HG03378 (cell line): ENCODE data around the gene SYT1.

Experiments used
- ATAC-seq: cut with Tn5 transposase; IDR thresholded peaks from one replicate; pipeline ENCODE4 v1.9.1; 2021; ENCODE audit warnings: mild to moderate bottlenecking, moderate library complexity; ENCODE audit not compliant: unreplicated experiment

The SYT1 gene

DNA sequence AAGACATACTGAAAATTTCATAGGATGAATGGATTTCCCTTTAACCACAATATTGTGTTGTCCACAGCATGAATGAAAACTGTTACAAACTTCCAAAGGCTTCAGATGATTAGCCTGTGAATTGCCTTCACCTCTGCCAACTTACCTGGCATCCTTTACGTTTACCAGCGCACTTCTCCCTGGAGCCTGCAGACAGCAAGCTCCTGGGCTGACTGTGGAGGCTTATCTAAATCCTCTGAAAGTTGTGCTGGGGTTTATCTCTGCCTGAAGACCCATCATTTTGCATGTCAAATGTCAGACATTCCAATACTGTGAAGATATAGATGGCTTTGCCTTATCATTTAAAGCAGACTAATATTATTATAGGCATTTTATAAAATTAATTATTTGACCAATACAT, 403.0 kb downstream of the SYT1 start:
- no peak for ATAC-seq

DNA sequence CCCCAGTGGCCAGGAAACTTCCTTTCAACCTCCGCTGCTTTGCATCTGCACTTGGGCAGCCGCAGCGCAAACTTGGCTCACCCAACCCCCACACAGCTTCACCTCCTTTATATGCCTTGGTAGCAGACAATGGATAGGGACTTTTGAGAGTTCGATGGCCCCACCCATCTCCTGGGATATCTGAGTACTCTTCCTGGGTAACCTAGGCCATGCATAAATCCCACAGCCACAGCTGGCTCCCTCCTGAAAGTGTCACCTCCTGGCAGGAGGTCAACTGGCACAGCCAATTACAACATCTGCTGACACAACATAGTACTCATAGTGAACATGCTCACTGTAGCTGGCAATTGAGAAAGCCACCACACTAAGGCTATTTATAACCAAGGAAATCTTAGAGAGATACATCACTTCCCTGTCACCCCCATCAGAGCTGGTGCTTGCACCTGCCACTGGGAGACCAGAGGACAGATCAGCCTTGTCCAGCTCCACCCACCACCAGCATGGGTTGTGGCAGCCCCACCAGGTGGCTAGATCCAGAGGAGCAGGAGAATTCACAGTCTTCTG, 410.0 kb downstream of the SYT1 start:
- ATAC-seq, result no peak

DNA sequence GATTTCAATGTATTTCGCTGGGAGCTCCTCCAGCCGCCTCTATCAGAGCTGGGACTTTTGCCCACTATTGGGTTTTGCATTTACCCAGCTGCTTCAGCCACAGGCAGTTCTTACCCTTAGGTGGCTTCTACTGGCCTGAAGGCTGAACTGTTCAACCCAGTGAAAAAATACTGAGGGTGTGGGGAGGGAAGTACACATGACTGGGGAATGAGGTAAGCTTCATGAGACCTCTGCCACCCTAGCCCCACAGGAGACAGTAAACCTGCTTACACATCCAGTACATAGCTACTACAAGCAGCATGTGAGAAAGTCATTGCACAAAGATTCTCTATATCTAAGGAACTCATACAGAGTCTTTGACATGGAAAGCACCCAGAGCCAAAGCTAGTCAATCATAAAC, 411.1 kb downstream of the SYT1 start:
- ATAC-seq, result no peak

DNA sequence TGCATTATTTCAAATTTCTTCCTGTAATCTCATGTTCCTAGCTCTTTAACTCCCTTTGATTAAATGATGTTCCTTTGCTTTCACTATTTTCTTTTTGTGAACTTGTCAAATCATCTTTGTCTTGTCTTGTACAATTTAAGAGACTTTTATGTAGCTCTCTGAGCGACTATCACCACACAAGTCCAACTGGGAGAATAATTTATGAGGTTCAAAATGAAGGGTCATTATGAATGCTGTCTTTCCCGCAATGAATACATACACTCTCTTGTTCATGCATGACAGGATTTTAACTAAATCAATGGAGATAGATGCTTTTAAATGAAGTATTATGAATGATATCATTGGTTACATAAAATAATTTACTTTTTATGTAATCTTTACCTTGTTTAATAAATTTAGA, 418.8 kb downstream of the SYT1 start:
- ATAC-seq, result no peak

DNA sequence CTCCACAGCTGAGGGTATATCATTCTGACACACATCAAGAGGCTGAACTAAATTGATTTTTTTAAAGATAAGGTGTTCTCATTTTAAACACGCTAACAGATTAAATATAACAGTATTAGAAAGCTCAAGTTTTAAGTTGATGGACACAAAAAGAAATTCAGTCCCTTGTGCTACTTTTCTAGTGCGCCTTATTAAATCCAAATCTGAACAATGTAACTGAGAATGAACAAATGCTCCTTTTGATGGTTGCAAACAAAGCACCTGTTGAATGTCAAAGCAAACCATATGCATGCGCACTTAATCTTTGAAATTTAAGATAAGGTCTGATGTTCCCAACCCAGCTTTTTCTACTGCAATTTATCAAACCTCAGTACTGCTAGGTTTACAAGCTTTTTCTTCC, 424.3 kb downstream of the SYT1 start:
- ATAC-seq, result no peak

DNA sequence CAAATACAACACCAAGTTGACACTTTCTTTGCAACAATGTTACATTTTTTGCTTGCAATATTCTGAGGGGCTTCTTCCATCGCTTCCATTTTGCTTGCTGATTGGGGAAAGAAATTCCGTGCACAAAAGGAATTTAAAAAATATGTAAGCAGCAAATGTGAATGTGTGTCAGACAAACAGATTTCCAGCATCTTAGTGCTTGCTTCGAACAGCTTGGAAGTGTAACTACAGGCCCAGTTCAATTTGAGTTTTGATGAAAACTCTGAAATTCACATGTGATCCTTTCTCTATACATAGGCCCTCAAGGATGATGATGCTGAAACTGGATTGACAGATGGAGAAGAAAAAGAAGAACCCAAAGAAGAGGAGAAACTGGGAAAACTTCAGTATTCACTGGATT, 427.1 kb downstream of the SYT1 start:
- no peak for ATAC-seq

DNA sequence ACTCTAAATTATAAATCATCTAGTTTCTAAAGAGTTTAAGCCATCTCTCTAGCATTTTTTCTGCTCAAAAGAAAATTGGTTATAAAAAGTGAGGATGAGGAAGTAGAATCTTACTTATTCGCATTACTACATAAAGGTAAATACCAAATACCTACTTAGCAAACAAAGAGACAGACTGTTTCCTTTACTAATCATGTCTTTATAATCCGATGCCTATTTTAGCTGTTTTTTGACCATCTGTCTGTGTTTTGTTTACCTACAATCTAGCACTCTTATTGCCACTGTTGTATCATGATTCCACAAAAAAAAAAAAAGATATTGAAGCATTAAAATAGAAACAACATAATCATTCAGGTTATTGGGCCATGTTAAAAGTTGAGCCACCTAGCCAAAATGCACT, 430.0 kb downstream of the SYT1 start:
- no peak for ATAC-seq

DNA sequence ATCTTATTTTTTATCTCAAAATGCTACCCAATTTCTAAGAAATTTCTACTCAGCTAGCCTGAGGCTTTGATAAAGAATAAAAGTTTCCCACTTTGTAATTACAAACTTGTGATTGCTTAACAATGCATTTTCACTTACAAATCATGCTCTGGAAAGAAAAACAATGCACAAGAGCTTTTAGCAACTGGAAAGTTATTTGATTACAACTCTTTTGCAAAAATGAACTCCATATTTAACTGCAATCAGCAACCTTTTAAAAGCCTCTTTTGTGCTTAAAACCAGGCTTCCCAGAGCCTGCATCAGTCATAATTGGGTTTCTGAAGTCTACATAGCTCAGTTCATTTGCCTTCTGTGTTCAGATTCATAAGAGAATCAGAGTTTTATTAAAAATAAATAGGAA, 431.0 kb downstream of the SYT1 start:
- ATAC-seq, result no peak

DNA sequence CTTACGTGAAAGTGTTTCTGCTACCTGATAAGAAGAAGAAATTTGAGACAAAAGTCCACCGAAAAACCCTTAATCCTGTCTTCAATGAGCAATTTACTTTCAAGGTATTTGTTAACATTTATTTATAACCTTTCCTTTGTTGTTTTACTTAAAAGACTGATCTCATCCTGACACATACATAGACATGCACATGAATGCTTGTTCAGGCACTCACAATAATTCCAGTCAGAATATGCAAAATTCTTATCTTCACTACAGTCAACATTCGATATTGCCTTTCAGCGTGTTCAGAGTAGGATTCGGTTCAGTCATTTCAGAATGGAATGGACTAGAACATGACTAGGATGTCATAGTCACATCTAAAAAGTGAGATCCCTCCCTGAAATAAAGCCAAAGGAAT, 431.6 kb downstream of the SYT1 start:
- no peak for ATAC-seq

DNA sequence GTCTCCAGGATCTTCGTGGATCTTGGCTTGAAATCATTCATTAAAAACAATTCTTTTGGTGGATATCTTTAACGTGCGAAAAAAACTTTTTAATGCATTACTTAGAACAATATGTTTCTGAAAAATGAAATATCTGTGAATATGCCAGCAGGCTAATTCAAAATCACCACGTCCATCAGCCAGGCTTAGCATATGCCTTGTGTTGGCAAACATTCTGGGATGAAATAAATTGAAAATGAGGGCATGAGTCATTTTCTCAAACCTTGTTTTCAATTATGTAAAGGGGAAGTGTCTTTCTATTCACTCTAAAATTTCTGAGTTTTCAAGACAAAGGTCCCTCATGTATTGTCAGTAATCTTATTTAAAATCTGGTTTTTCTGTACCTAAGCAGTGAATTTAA, 432.3 kb downstream of the SYT1 start:
- no peak for ATAC-seq

DNA sequence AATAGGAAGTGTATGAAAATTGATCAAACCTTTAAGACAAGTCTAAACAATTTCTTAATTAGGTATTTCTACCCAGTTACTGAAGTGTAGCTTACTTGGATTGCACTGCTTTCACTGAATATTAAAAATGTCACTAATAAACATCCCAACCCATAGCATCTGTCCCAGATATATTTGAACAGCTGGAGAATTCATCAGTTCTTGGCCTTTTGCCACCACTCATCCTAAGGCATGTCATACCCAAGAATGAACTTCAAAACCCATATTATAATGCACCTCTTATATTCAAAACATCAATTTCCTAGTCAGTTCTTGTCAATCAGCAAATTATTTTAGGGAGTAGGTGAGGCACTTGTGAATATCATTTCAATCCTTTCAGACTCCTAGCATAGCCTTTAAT, 433.9 kb downstream of the SYT1 start:
- ATAC-seq, result no peak

DNA sequence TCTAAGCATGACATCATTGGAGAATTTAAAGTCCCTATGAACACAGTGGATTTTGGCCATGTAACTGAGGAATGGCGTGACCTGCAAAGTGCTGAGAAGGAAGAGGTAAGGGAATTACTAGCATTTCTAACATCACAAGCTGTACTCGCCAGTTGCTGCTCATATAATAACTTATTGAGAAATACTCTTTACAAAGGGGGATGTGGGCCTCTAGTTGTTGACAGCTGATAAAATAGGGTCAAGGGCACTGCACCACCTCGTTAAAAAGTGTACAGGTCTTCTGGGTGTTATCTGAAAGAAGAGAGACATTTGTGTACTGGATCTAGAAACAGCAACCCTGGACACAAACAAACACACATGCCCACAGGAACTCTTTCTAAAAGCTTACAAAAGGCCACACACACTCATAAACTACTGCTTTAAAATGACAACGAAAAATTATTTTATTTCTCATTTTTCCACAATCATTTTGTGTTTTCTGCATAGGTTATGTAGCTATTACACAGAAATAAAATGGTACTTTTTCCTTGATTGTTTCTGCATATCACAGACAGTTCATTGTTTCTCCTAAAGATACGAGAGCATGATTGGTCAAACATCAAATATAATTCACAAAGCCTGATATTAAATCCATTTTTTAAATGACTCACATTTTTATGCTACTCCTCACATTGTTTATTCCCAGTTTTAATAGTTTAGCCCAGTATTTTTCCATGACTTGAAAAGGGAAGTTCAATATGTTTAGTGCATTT, 435.0 kb downstream of the SYT1 start:
- ATAC-seq, result no peak

DNA sequence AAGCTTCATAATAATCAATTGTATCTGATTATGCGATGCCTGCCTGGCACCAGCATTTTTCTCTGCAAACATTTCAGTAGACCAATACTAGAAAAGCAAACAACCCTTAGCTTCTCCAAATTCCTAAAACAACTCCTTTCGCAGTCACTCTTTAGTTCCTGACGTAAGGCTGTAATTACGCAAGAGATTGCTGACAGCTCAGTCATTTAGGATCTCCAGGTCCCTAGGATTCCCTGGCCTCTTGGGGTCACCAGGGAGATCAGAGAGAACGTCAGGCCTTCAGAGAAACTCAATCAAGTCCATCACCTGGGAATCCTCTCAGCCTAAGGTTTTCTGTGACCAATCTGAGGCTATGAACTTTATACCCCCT, 435.6 kb downstream of the SYT1 start:
- no peak for ATAC-seq

DNA sequence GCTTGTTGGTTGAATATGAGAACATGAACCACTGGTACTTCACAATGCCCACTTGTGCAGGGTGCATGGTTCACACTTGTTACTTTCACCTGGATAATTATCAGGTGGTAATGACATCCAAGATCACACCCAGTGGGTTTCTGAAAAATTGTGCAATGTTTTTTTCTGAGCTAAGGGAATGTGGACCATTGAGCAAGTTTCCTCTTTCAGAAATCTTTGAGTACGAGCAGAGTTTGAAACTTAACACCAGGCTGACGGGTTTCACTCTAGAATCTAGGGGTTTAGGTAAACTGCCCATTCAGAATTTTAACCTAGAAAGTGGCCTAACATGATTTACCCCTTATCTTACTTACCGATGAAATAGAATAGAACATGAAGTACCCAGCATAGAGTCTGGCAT, 436.6 kb downstream of the SYT1 start:
- no peak for ATAC-seq

DNA sequence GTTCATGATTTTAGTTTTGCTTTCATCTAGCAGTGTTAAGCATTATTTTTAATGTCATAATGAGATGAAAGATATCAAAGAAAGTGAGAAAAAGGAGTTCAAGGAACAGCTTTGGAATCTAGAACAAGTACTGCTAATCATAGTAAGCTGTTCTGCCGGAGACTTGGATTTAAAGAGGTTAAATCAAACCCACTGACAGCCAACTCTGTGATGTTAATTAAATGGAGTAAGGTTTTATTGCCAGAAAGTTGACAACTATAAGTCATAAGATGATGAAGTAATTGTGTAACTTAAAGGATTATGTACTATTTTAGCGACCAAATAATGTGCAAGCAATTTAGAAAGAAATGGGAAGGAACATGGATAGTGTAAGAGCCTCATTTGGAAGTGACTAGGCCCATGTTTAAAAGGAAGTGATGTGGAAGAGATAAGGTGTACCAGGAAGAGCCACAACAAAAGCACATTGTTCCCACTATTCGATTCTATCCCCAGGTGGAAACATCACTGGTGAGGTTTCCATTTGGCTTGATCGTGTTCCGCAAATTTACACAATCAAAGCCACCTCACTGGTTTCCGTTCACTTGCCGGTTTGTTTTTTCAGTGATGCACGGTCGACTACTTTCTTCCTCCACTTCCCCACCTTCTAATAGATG, 437.7 kb downstream of the SYT1 start:
- no peak for ATAC-seq

DNA sequence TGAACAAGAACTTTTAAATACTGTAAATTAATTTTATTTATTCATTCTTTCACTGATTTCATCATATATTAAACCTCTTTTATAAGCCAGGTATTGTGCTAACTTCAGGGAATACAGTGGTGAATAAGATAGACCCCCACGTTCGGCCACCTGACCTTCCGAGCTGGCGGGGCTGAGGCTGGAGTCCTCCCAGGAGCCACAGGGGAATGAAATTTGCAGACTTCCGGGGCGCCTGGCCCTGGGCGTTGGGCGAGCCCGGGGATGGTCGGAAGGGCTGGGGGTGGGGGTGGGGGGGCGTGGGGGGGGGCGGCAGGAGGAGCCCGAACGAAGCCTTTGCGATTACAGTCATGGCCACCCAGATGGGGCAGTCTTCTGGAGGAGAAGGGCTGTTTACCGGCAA, 442.8 kb downstream of the SYT1 start:
- no peak for ATAC-seq

DNA sequence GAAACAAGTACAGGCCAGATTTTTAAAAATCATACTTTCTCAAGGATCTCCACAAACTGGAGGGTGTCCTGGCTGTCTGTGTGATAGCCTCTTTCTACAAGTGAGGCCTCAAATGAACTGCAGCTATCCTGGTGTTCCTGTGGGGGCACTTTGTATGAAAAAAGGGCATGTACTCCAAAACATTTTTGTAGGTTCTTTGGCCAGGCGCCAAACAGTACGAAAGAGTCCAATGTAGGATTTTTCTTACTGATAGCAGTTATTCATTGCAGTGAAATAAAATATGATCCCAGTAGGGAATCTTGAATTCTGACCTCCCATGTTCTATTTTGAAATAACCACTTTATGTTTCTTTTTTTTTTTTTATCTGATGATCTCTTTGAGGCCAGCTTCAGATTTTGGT, 444.5 kb downstream of the SYT1 start:
- no peak for ATAC-seq

DNA sequence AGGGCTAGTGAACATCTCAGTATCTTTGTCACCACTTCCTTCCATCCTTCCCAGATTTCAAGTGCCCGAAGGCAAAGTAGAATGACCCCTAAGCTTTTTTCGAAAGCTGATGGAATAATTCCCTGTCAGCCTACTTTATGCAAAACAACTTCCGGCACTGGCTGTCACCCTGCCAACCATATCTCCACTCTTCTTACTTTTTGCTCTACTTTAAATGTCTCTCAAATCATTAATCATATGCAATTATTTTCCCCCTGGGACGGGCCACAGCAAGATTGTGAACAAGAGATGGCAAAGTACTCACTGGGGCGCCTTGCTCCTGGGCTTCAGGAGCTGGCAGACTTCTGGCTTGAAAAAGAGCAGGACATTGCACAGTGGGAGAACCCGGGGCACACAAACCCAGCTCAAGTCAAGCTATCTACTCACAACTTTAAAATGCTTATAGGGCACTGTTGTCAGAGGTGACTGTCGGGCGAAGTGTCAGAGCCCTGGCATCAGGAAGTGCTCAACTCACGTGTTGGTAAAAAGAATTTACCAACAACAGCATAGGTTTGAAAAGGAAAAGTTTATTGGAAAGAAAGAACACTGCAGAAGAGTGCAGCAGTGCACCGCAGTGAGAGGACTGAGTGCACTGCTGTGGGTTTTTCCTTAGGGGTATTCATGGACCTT, 452.7 kb downstream of the SYT1 start:
- ATAC-seq, result no peak

DNA sequence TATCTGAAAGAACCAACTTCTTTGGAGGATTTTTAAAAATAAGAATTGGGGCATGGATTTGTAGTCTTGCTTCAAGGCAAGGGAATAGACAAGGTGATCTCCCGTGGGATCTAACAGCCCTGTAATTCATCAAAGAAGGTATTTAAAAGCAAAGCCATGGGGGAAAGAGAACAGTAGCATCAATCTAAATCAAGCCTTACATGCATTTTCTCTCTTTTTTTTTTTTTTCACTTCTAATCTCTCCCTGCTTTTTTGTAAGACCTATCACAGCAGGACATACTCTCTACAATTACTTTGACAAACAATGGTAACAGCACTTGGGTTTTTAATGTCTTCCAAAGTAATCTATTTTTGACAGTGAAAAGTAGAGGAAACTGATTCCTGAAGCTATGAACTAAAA, 458.3 kb downstream of the SYT1 start:
- no peak for ATAC-seq

DNA sequence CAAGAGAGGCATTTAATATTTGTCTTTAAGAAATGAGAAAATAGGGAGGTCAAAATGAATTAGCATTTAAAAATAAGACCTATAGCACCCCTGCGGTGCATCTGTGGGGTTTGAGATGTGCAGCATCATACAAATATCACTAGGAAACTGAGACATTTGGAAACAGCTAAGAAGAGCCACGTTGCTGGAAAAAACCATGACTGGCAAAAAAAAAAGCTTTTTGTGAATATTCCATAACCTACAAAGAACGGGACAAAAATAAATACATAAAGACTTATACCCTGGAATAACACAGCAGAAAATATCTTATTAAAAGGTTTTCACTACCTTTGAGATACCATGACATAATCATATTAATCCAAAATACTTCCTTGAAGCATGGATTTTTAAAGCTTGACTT, 460.0 kb downstream of the SYT1 start:
- no peak for ATAC-seq

DNA sequence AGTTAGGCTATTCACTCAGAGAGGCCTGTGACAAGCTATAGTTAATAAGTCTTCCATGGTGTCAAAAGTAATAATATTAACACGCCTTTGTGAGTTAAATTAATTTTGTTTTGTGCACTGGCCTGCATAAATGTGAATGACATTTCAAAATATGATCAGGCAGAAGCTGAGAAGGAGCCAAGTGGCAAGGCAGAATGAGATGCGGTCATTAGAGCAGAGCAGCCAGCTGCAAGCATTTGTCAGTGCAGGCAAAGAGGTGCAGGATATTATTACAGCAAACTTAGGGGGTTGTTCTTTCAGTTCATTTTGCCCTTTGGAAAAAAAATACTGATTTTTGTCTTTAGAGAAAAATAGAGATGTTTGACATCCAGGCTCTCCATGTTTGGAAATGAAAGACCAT, 461.6 kb downstream of the SYT1 start:
- ATAC-seq, result no peak

DNA sequence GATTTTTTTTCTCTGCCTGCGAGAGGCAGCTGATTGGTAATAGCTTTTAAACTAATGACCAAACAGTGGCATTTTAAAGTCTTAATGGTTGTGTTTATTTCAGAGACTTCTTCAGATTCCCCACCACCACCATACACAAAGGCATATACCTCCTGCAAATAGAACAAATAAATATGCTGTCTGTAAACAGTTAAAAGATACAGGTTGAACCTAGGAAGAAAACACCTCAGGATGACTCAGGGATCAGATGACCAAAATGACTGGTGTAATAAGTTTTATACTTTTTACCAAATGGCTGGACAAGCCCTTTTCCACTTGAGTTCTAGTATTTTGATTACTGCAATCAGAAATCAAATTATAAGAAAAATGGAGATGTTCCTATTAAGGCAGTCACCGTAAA, 462.1 kb downstream of the SYT1 start:
- ATAC-seq, result no peak
